GM23248 (cell line): ENCODE data around the gene VGLL2. TPM values are rescaled to one million over a fixed set of nuclear protein-coding genes. Genes with fewer than 3 reads are reported as not detected.

ENCODE experiments used
- DNase-seq: peaks from one replicate; pipeline ENCODE4 v3.0.0-alpha.2; 2015
- H2AFZ ChIP-seq: fragments of 200-600 bp; sonication (generic); 2 replicates; pipeline ENCODE4 v1.6.1; 2016; ENCODE audit warnings: antibody characterized with exemption
- H3F3A ChIP-seq: fragments of 200-600 bp; sonication (generic); 2 replicates; pipeline ENCODE4 v1.6.1; 2016; ENCODE audit warnings: mild to moderate bottlenecking, antibody characterized with exemption, mixed run types; ENCODE audit not compliant: insufficient read depth
- H3K27ac ChIP-seq: fragments of 200-600 bp; sonication (generic); 2 replicates; pipeline ENCODE4 v1.5.1; 2016; ENCODE audit warnings: mild to moderate bottlenecking
- H3K27me3 ChIP-seq: fragments of 200-600 bp; sonication (generic); replicated peaks from 2 replicates; pipeline ENCODE4 v1.6.1; 2016; ENCODE audit warnings: mild to moderate bottlenecking; ENCODE audit not compliant: insufficient read depth
- H3K36me3 ChIP-seq: fragments of 200-600 bp; sonication (generic); 2 replicates; pipeline ENCODE4 v1.6.1; 2016; ENCODE audit warnings: low read depth, mild to moderate bottlenecking
- H3K4me1 ChIP-seq: fragments of 200-600 bp; sonication (generic); 2 replicates; pipeline ENCODE4 v1.6.1; 2016; ENCODE audit warnings: mild to moderate bottlenecking; ENCODE audit not compliant: insufficient read depth
- H3K4me2 ChIP-seq: fragments of 200-600 bp; sonication (generic); one replicate; pipeline ENCODE4 v1.6.1; 2016; ENCODE audit warnings: mild to moderate bottlenecking; ENCODE audit not compliant: unreplicated experiment
- H3K4me3 ChIP-seq: fragments of 200-600 bp; sonication (generic); 2 replicates; pipeline ENCODE4 v1.5.1; 2016; ENCODE audit warnings: mild to moderate bottlenecking
- H3K79me2 ChIP-seq: fragments of 200-600 bp; sonication (generic); 2 replicates; pipeline ENCODE4 v1.6.1; 2016; ENCODE audit warnings: mild to moderate bottlenecking; ENCODE audit not compliant: insufficient read depth
- H3K9ac ChIP-seq: fragments of 200-600 bp; sonication (generic); 2 replicates; pipeline ENCODE4 v1.6.1; 2016; ENCODE audit warnings: mild to moderate bottlenecking
- H3K9me2 ChIP-seq: fragments of 200-600 bp; sonication (generic); 2 replicates; pipeline ENCODE4 v1.6.1; 2016; ENCODE audit warnings: mixed run types, mild to moderate bottlenecking, moderate library complexity; ENCODE audit not compliant: insufficient read depth
- H3K9me3 ChIP-seq: fragments of 200-600 bp; sonication (generic); one replicate; pipeline ENCODE4 v1.6.1; 2017; ENCODE audit warnings: low read depth
- H4K20me1 ChIP-seq: fragments of 200-600 bp; sonication (generic); 2 replicates; pipeline ENCODE4 v1.6.0; 2016; ENCODE audit not compliant: insufficient read depth
- EZH2 ChIP-seq: fragments of 200-600 bp; sonication (generic); IDR thresholded peaks from 2 replicates; pipeline ENCODE4 v1.6.1; 2018; ENCODE audit warnings: antibody characterized with exemption, mild to moderate bottlenecking; ENCODE audit not compliant: insufficient read depth, poor library complexity, severe bottlenecking
- EZH2phosphoT487 ChIP-seq: fragments of 200-600 bp; sonication (generic); IDR thresholded peaks from 2 replicates; pipeline ENCODE4 v1.6.1; 2018; ENCODE audit warnings: antibody characterized with exemption, moderate library complexity, mild to moderate bottlenecking, low read depth; ENCODE audit not compliant: insufficient read depth
- WGBS, 2 experiments: methylation state at CpG; one replicate each; pipeline ENCODE4 v1.1.6; 2015 to 2017; ENCODE audit warnings: low lambda C conversion rate in 2 of 2, low coverage in 1 of 2; ENCODE audit errors: missing lambda C conversion rate in 2 of 2; 5-methylcytosine and 5-hydroxymethylcytosine counted together
- in situ Hi-C: fragments of 300-500 bp; cut with MboI; formaldehyde crosslinking; loops from 2 replicates; pipeline ENCODE4 v1.15.0; 2020
- polyA plus RNA-seq: library from polyadenylated mRNA; unstranded; fragments of >200 nt; fragmentation: Nextera tagmentation; extraction: Ambion mirVana; gene quantifications from 2 replicates; pipeline ENCODE4 v1.2.1, GENCODE V29; 2016
- total RNA-seq: library from RNA; depleted of rRNA; stranded (reverse); fragments of >200 nt; shearing (Covaris generic); gene quantifications from 2 replicates; pipeline ENCODE4 v1.2.3, GENCODE V29; 2014

Gene VGLL2
- total and polyA plus RNA-seq, 2 experiments from 2014 or later = not detected

GRCh38 chr6:117288083-117288715 lies 22.8 kb downstream of the VGLL2 start:
- no peak overlapping the region for H3K4me3 ChIP-seq
- no peak overlapping the region for H3K27ac ChIP-seq
- TF ChIP-seq EZH2phosphoT487 (no peak), EZH2 (no peak)
- in situ Hi-C loops = no loop called here
- H3K4me2 ChIP-seq = no peak overlapping the region
- H3K9ac ChIP-seq = no peak overlapping the region
- no peaks in the 10 kb centered on the region for H3K79me2 ChIP-seq
- H3K9me2 ChIP-seq = no peaks in the 10 kb centered on the region
- 1 to 9% methylated on average over 3 of the region's 3 CpGs for WGBS, 2 experiments
- H4K20me1 ChIP-seq = no peaks in the 10 kb centered on the region
- no peaks in the 10 kb centered on the region for H3F3A ChIP-seq
- H2AFZ ChIP-seq = no peak overlapping the region
- H3K9me3 ChIP-seq = no peaks in the 10 kb centered on the region
- no peaks in the 10 kb centered on the region for H3K4me1 ChIP-seq
- H3K27me3 ChIP-seq = no peaks in the 10 kb centered on the region
- no peaks in the 10 kb centered on the region for H3K36me3 ChIP-seq
- DNase-seq = no peak

- Histone ChIP-seq H3K36me3 (no peaks in the 10 kb centered on the region), H3K9me3 (no peaks in the 10 kb centered on the region), H3K27ac (no peak overlapping the region), H3K9ac (no peak overlapping the region), H3K79me2 (no peaks in the 10 kb centered on the region), H3K4me1 (no peaks in the 10 kb centered on the region), H2AFZ (no peak overlapping the region), H3K27me3 (no peaks in the 10 kb centered on the region), H3F3A (no peaks in the 10 kb centered on the region), H3K4me3 (no peak overlapping the region), H4K20me1 (no peaks in the 10 kb centered on the region), H3K4me2 (no peak overlapping the region), H3K9me2 (no peaks in the 10 kb centered on the region)
- TF ChIP-seq EZH2 = no peak
- DNase-seq = no peak
- 48 to 53% methylated on average over 3 of the region's 3 CpGs for WGBS, 2 experiments
- in situ Hi-C loops = no loop called here
Measured at GRCh38 chr6:117290173-117290846, 25.0 kb downstream of the VGLL2 start.

- no peak overlapping the region for H3K9ac ChIP-seq
- H3K27me3 ChIP-seq = no peaks in the 10 kb centered on the region
- no peak overlapping the region for H3K4me3 ChIP-seq
- H4K20me1 ChIP-seq = no peaks in the 10 kb centered on the region
- WGBS, 2 experiments = 67 to 73% methylated on average over 3 of the region's 3 CpGs
- H3K4me2 ChIP-seq = no peak overlapping the region
- H2AFZ ChIP-seq = no peak overlapping the region
- no peaks in the 10 kb centered on the region for H3K9me3 ChIP-seq
- no peaks in the 10 kb centered on the region for H3K79me2 ChIP-seq
- no peak for TF ChIP-seq EZH2phosphoT487
- TF ChIP-seq EZH2 = no peak
- no peaks in the 10 kb centered on the region for H3F3A ChIP-seq
- in situ Hi-C loops = no loop called here
- no peak overlapping the region for H3K27ac ChIP-seq
- no peak for DNase-seq
- no peaks in the 10 kb centered on the region for H3K9me2 ChIP-seq
- no peaks in the 10 kb centered on the region for H3K4me1 ChIP-seq
- H3K36me3 ChIP-seq = no peaks in the 10 kb centered on the region
Measured at GRCh38 chr6:117298941-117299340, 33.6 kb downstream of the VGLL2 start.

- Histone ChIP-seq H3K9me3 (no peaks in the 10 kb centered on the region), H2AFZ (no peak overlapping the region), H3K36me3 (no peaks in the 10 kb centered on the region), H3K4me3 (no peak overlapping the region), H4K20me1 (no peaks in the 10 kb centered on the region), H3K4me1 (no peaks in the 10 kb centered on the region), H3F3A (no peaks in the 10 kb centered on the region), H3K79me2 (no peaks in the 10 kb centered on the region), H3K4me2 (no peak overlapping the region), H3K9ac (no peak overlapping the region), H3K27ac (no peak overlapping the region), H3K9me2 (no peaks in the 10 kb centered on the region), H3K27me3 (no peaks in the 10 kb centered on the region)
- WGBS, 2 experiments = 12 to 19% methylated on average over 3 of the region's 3 CpGs
- in situ Hi-C loops = no loop called here
- TF ChIP-seq EZH2 (no peak), EZH2phosphoT487 (no peak)
- DNase-seq = no peak
Measured at GRCh38 chr6:117303323-117303722, 38.0 kb downstream of the VGLL2 start.
